Breast epithelium (tissue), 4 donors: ENCODE measurements around the gene FHIP1B. TPM values are rescaled to one million over a fixed set of nuclear protein-coding genes. Genes with fewer than 3 reads are reported as not detected.

Source experiments
- DNase-seq, 2 donors: peaks; one replicate each; pipeline ENCODE4 v3.0.0-alpha.2; 2019; ENCODE audit warnings: low spot score in 2 of 2
- H3K27ac ChIP-seq, 2 donors: fragments of 200-600 bp; sonication (generic) in 1 of 2; one replicate each; pipeline ENCODE4 v1.5.1; 2016 to 2019; ENCODE audit warnings: mild to moderate bottlenecking in 1 of 2
- H3K27me3 ChIP-seq, 2 donors: fragments of 200-600 bp; sonication (generic) in 1 of 2; one replicate each; pipeline versions ENCODE4 v1.5.1 to v1.6.0; 2017 to 2019; ENCODE audit warnings: control low read depth in 1 of 2, mild to moderate bottlenecking in 1 of 2
- H3K36me3 ChIP-seq: fragments of 200-600 bp; one replicate; pipeline ENCODE4 v1.5.1; 2019
- H3K4me1 ChIP-seq, 2 donors: fragments of 200-600 bp; sonication (generic); one replicate each; pipeline ENCODE4 v1.5.1; 2016 to 2019; ENCODE audit warnings: control low read depth in 1 of 2
- H3K4me3 ChIP-seq, 3 donors: fragments of 200-600 bp; sonication (generic); 1 replicate in 2 of 3; 2 replicates in 1 of 3; pipeline ENCODE4 v1.5.1; 2016 to 2019; ENCODE audit warnings: mild to moderate bottlenecking in 3 of 3, moderate library complexity in 2 of 3
- H3K9me3 ChIP-seq, 2 donors: fragments of 200-600 bp; sonication (generic) in 1 of 2; one replicate each; pipeline ENCODE4 v1.5.1; 2016 to 2019; ENCODE audit warnings: control low read depth in 1 of 2
- CTCF ChIP-seq, 3 donors: fragments of 450-650 bp; IDR thresholded peaks; one replicate each; pipeline ENCODE4 v1.5.1; 2016 to 2017; ENCODE audit warnings: antibody characterized with exemption in 3 of 3, mild to moderate bottlenecking in 3 of 3, moderate library complexity in 3 of 3
- POLR2A ChIP-seq: fragments of 450-650 bp; IDR thresholded peaks from one replicate; pipeline ENCODE4 v1.6.1; 2016; ENCODE audit warnings: antibody characterized with exemption, mild to moderate bottlenecking, moderate library complexity
- POLR2AphosphoS5 ChIP-seq, 3 donors: sonication (generic); formaldehyde crosslinking; IDR thresholded peaks; one replicate each; pipeline ENCODE4 v1.6.1; 2017; ENCODE audit warnings: antibody characterized with exemption in 3 of 3
- intact Hi-C: fragments of 100-400 bp; cut with DNase I; formaldehyde crosslinking; loops from one replicate; pipeline ENCODE4 v1.15.1; 2023; ENCODE audit warnings: low total_unique reads
- total RNA-seq, 3 donors: library from RNA; depleted of rRNA; stranded (reverse); fragments of >200 nt; gene quantifications; one replicate each; pipeline ENCODE4 v1.1.0, GENCODE V29; 2016

The FHIP1B gene
- total RNA-seq, 3 donors from 2014 or later: 34.7 to 42.6 (median 42.1) TPM

GRCh38 chr11:6216501-6216900 is 17.9 kb downstream of the FHIP1B start:
- TF ChIP-seq CTCF (IDR thresholded peaks at IDR 0.05) (no peak), POLR2AphosphoS5 (IDR thresholded peaks at IDR 0.05) (no peak), POLR2A (no peak)
- no peak for DNase-seq
- intact Hi-C loops: no loop called here
- no peak overlapping the region for H3K27ac ChIP-seq
- no peaks in the 10 kb centered on the region for H3K4me1 ChIP-seq
- H3K36me3 ChIP-seq: peaks cover 16% of the 10 kb centered on the region
- no peaks in the 10 kb centered on the region for H3K9me3 ChIP-seq
- no peak overlapping the region for H3K4me3 ChIP-seq
- no peaks in the 10 kb centered on the region for H3K27me3 ChIP-seq

- H3K27me3 ChIP-seq: no peaks in the 10 kb centered on the region
- intact Hi-C loops: no loop called here
- no peak overlapping the region for H3K27ac ChIP-seq
- H3K4me3 ChIP-seq: no peak overlapping the region
- DNase-seq: no peak
- peaks cover 22% of the 10 kb centered on the region for H3K36me3 ChIP-seq
- no peak for TF ChIP-seq POLR2A
- no peak for TF ChIP-seq CTCF (IDR thresholded peaks at IDR 0.05)
- TF ChIP-seq POLR2AphosphoS5 (IDR thresholded peaks at IDR 0.05): no peak
- H3K4me1 ChIP-seq: no peaks in the 10 kb centered on the region
- H3K9me3 ChIP-seq: no peaks in the 10 kb centered on the region
Observed at GRCh38 chr11:6214530-6214929, 19.9 kb downstream of the FHIP1B start.

GRCh38 chr11:6210274-6210955 is 24.0 kb downstream of the FHIP1B start:
- intact Hi-C loops: no loop called here
- Histone ChIP-seq H3K27ac (no peak overlapping the region), H3K4me1 (no peaks in the 10 kb centered on the region), H3K4me3 (no peak overlapping the region), H3K36me3 (peaks cover 12% of the 10 kb centered on the region), H3K9me3 (no peaks in the 10 kb centered on the region), H3K27me3 (no peaks in the 10 kb centered on the region)
- TF ChIP-seq POLR2A (no peak), CTCF (IDR thresholded peaks at IDR 0.05) (no peak), POLR2AphosphoS5 (IDR thresholded peaks at IDR 0.05) (no peak)
- no peak for DNase-seq

- Histone ChIP-seq H3K9me3 (no peaks in the 10 kb centered on the region), H3K36me3 (peaks cover 11% of the 10 kb centered on the region), H3K27ac (no peak overlapping the region), H3K4me1 (no peaks in the 10 kb centered on the region), H3K27me3 (no peaks in the 10 kb centered on the region), H3K4me3 (no peak overlapping the region)
- no peak for DNase-seq
- intact Hi-C loops: no loop called here
- TF ChIP-seq CTCF (IDR thresholded peaks at IDR 0.05): no peak
- TF ChIP-seq POLR2A: no peak
- TF ChIP-seq POLR2AphosphoS5 (IDR thresholded peaks at IDR 0.05): no peak
Observed at GRCh38 chr11:6209801-6210200, 24.6 kb downstream of the FHIP1B start.

- H3K36me3 ChIP-seq: peaks cover 6% of the 10 kb centered on the region
- no peak overlapping the region for H3K27ac ChIP-seq
- no peaks in the 10 kb centered on the region for H3K27me3 ChIP-seq
- DNase-seq: no peak
- no peaks in the 10 kb centered on the region for H3K9me3 ChIP-seq
- no peaks in the 10 kb centered on the region for H3K4me1 ChIP-seq
- intact Hi-C loops: no loop called here
- TF ChIP-seq CTCF (IDR thresholded peaks at IDR 0.05) (no peak), POLR2AphosphoS5 (IDR thresholded peaks at IDR 0.05) (no peak)
- no peak overlapping the region for H3K4me3 ChIP-seq
Observed at GRCh38 chr11:6206456-6207180, 27.8 kb downstream of the FHIP1B start.
